HG02870 (cell line): ENCODE data around the gene SLMAP.

Source experiments
- ATAC-seq: cut with Tn5 transposase; IDR thresholded peaks from one replicate; pipeline ENCODE4 v1.9.1; 2021; ENCODE audit warnings: mild to moderate bottlenecking, moderate library complexity; ENCODE audit not compliant: unreplicated experiment

The SLMAP gene

GRCh38 chr3:57746156-57747010, 9.7 kb upstream of the SLMAP start:
- ATAC-seq = no peak

DNA sequence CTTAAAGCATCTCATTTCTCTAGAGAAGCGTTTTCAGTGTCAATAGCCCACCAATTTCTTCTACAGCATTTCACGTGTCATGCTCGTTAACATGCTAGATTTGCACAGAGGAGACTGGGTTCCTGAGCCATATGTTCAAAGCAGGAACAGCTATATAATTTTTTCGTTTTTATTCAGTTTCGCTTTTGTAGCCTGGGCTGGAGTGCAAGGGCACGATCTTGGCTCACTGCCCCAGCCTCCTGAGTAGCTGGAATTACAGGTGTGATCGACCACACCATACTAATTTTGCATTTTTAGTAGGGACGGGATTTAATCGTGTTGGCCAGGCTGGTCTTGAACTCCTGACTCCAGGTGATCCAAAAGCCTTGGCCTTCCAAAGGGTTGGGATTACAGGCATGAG, 6.6 kb upstream of the SLMAP start:
- no peak for ATAC-seq

- ATAC-seq = no peak
Measured at GRCh38 chr3:57752307-57752706, 3.8 kb upstream of the SLMAP start.

DNA sequence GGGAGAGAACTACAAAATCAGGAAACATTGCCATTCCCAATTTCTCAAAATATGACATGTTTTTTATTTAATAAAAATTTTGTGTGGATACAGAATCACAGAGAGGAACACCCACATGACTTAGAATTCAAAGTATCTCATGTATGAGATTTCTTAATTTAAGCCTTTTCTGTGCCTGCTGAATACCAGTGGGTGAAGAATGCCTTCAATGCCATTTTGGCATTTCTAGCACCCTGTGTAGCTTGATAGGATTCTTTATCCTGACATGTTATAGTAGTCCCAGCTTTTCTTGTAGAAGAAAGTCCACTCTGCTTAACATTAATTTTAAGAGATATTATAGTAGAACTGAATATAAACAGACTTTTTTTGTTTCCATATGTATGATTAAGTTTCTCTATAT, 3.1 kb upstream of the SLMAP start:
- no peak for ATAC-seq

DNA sequence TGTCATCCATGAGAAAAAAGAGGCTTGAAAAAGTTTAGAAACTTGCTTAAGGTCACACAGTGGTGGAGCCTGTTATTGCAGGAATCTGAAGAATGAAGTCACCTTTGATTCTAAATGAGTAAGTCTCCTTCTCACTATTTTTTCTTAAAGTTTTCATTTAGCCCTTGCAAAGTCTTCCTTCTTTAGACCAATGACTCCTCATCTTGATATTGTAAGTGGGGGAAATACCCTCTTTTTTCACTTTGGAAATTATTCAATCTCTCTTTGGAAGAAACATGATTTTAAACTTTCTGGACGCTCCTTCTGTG, 787 bp upstream of the SLMAP start:
- ATAC-seq = no peak

DNA sequence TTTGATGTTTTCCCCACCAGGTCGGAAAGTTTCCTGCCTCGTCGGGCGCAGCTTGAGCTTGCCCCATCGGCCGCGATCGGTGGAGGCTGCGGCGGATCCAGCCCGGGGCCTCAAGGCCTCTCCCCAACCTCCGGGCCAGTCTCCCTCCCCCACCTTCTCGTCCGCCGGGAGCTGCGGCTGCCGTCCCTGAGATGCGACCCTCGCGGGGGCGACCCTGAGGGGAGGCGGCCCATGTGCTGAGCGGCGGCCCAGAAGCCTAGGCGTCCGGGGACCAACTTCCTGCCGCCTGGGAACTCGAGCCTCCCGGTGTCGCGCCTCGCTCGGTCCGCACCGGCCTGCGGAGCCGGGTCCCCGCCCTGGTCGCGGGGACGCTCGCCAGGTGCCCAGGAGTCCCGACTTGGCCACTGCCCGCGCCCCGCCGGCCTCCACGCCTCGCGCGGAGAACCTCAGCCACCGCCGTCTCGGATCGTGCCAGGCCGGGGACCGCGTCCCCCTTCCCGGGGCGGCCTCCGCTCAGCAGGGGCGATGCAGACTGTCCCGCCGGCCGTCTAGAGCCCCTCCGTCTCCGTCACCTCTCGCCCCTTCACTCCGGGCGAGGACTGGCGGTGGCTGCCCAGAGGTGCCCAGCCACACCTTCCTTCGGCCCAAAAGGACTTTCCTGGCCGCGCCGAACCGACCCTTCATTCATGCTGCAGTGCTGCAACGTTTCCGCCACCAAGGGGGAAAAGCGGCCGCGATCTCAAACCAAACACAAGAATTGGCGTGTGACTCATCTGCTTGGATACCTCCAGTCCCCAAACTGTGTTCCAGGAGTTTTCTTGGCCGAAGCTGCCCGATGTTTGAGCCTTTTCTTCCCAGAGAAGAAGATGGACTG, 656 bp downstream of the SLMAP start:
- peak; percentile 10 for ATAC-seq

GRCh38 chr3:57757642-57758297, 1.7 kb downstream of the SLMAP start:
- no peak for ATAC-seq

- no peak for ATAC-seq
Measured at GRCh38 chr3:57758686-57759085, 2.6 kb downstream of the SLMAP start.

DNA sequence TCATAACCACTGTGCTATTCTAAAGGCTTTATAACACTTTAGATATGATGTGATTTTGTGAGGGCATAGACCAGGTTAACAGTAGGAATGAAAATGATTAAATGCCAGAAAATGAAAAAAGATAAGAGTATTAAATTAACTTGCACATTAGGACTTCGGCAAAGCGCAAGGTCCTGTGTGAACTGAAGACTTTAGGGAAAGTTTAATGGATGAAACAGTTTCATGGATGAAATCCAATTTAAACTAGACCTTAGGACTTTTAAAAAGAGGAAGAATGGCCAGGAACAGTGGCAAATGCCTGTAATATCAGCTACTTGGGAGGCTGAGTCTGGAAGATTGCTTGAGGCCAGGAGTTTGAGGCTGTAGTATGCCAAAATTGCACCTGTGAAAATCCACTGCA, 8.7 kb downstream of the SLMAP start:
- no peak for ATAC-seq

DNA sequence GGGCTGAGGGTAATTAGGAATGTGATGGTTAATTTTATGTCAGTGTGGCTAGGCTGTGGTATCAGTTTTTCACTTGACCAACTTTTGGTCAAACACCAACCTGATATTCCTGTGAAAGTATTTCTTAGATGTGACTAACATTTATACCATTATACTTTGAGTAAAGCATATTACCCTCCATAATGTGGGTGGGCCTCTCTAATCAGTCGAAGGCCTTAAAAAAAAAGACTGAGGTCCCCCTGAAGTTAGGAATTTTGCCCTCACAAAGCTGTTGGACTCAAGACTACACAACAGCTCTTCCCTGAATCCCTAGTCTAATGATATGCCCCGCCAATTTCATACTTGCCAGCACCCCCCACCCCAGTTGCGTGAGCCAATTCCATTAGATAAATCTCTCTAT, 12.5 kb downstream of the SLMAP start:
- no peak for ATAC-seq

GRCh38 chr3:57770009-57770827, 14.1 kb downstream of the SLMAP start:
- ATAC-seq = no peak

DNA sequence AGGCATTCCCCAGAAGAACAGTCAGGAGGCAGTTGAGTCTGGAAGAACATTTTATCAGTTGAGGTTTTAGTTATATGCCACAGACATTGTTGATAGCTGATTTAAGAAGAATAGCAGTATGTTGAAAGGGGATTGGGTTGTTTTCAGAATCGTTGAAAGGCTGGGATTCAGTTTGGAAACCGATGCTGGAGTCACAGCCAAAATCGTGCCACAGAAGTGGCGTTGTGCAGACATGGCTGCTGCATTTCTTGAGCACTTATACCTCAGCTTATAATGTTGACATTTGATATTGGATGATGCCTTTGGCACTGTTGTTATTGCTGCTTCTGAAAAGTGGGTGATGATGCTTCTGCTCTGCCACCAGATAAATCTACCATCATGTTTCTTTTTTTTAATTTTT, 16.1 kb downstream of the SLMAP start:
- no peak for ATAC-seq

DNA sequence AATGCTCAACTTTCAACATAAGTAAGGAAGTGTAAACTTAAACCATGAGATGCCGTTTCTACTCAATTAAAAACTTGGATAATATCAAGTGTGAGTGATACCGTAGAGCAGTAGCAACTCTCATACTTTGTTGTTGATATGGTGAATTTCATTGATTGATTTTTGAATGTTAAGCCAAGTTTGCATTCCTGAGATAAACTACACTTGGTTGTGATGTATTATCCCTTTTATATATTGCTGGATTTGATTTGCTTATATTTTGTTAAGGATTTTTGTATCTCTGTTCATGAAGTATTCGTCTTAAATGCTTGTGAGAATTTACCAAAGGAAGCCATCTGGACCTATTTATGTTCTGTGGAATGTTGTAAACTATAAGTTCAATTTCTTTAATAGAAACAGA, 21.7 kb downstream of the SLMAP start:
- ATAC-seq = no peak

GRCh38 chr3:57778494-57778893, 22.4 kb downstream of the SLMAP start:
- no peak for ATAC-seq

- ATAC-seq = no peak
Measured at GRCh38 chr3:57779666-57780065, 23.6 kb downstream of the SLMAP start.

DNA sequence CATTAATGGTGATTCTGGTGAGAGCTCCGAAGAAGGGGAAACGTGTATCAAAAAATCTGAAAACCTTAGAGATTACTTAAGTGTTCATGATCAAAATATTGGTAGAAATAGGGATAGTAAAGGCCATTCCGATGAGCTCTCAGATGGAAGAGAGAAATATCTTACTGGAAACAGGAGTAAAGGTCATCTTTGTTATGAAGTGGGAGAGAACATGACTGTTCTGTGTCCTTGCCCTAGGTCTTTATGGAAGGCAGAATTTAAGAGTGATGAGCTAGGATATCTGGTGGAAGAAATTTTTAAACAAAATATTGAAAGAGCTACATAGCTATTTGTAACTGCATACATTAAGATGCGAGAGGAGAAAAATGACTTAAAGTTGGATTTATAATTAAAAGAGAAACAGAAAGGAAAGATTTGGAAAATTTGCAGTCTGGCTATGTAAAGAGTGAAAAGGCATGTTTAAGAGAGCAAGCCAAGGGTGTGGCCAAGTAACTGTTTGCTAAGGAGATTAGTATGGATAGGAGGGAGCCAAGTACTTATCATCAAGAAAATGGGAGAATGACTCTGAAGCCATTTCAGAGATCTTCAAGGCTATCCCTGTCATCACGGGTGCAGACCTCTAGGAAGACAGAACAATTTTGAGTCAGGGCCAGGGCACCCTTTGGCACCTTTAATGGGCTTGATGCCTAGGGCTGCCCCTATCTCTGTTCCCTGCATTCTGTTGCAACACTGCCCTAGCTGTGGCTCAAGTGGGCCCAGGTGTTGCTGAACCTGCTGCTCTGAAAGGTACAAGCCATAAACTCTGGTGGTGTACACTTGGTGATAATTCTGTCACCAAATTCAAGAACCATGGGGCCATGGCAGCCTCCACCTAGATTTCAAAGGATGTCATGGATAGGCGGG, 27.3 kb downstream of the SLMAP start:
- ATAC-seq = no peak

DNA sequence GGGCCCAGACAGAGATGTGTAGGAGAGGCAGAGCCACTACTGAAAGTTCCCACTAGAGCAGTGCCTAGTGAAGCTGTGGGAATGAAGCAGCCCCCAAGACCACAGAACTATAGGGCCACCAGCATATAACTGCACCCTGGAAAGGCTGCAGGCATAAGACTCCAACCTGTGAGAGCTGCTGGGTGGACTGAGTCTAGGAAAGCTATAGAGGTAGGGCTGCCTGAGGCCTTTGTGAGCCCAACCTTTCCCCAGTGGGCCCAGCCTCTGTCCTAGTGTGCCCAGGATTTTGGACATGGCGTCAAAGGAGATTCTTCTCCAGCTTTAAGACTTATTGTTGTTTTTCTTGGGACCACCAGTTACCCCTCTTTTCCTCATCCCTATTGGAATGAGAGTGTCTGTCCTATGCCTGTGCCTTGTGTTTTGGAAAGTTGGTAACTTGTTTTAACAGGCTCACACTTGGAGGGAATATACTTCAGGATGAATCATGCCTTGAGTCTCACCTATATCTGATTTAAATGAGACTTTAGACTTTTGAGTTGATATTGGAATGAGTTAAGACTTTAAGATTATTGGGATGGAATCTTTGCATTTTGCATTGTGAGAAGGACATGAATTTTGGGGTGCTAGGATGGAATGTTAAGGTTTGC, 28.1 kb downstream of the SLMAP start:
- no peak for ATAC-seq

DNA sequence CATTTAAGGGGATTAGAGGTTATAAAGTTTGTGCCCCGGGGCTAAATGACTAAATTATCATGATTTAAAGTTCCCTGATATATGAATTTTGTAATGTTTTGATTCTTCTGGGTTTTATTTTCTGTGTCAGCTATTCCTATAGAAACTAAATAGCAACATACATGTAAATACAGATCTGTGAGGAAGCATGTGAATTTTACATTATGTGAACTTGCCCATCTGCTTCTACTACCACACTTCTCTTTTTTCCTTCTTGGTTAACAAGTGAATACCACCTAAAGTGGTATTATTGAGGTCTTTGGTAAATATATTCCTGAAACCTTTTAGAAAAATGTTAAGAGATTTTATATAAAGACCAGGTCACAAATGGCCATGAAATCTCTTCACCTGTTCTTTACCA, 29.3 kb downstream of the SLMAP start:
- ATAC-seq = no peak

- peak; percentile 97 for ATAC-seq
Measured at GRCh38 chr3:57787867-57788623, 31.9 kb downstream of the SLMAP start.
